Central memory CD8-positive, alpha-beta T cell (primary cell): ENCODE measurements around the gene RHBDL1.
"Not testable (repeated sequence)": the region's sequence is repeated elsewhere in the genome, so short reads cannot be mapped to it uniquely, and the experiment has no call there.

Source experiments
- ATAC-seq: fragments of 150-1000 bp; cut with Tn5 transposase; replicated peaks from 2 replicates; pipeline ENCODE4 v1.10.0; 2022; ENCODE audit warnings: mild to moderate bottlenecking, moderate FRiP score, moderate number of reproducible peaks; ENCODE audit not compliant: poor library complexity, severe bottlenecking; ENCODE audit errors: extremely low read depth
- DNase-seq, 2 donors: peaks; one replicate each; pipeline ENCODE4 v3.0.0; 2021; ENCODE audit warnings: low spot score in 2 of 2
- H3K27ac Mint-ChIP-seq: one replicate; pipeline ENCODE4 v1.8.0; 2022; ENCODE audit warnings: low read depth, mild to moderate bottlenecking, moderate library complexity, mixed read lengths
- H3K27me3 Mint-ChIP-seq: one replicate; pipeline ENCODE4 v1.8.0; 2022; ENCODE audit warnings: mixed read lengths
- H3K36me3 Mint-ChIP-seq: one replicate; pipeline ENCODE4 v1.8.0; 2022; ENCODE audit warnings: mild to moderate bottlenecking, moderate library complexity, mixed read lengths; ENCODE audit not compliant: insufficient read depth
- H3K4me1 Mint-ChIP-seq: one replicate; pipeline ENCODE4 v1.8.0; 2022; ENCODE audit warnings: mixed read lengths
- H3K4me3 Mint-ChIP-seq: one replicate; pipeline ENCODE4 v1.8.0; 2022; ENCODE audit warnings: mild to moderate bottlenecking, moderate library complexity, mixed read lengths
- H3K9me3 Mint-ChIP-seq: one replicate; pipeline ENCODE4 v1.8.0; 2022; ENCODE audit warnings: mixed read lengths

The RHBDL1 gene

DNA sequence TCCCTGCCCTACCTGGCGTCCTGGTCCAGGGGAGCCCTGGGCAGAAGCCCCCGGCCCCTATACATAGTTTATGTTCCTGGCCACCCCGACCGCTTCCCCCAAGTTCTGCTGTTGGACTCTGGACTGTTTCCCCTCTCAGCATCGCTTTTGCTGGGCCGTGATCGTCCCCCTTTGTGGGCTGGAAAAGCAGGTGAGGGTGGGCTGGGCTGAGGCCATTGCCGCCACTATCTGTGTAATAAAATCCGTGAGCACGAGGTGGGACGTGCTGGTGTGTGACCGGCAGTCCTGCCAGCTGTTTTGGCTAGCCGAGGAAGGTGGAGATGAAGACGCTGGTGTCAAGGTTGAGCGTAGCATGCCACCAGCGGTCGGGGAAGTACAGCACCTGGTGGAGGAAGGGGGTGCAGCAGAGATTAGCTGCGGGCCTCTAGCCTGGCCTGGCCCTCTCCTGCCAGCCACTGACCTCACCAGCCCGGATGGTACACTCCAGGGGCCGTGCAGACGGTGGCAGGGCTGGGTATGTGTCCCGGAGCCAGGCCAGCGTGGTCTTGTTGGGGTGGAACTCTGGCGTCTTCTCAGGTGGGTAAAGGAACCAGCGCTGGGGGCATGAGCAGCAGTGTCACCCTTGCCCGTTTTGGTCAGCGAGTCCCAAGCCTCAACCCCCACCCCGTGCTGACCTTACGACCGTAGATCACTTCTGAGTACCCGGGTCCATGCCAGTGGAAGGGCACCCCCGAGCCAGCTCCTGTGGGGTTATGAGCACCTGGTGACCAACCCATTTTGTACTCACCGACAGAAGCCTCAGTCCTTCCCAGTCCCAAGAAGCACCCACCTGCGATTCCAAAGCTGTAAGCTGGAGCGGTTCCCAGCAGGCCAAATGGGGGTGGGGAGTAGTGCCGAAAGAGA, 7.3 kb downstream of the RHBDL1 start:
- no peak for ATAC-seq
- no peak for DNase-seq
- Mint-ChIP-seq H3K9me3 (no peaks in the 10 kb centered on the region), H3K4me1 (peaks cover 32% of the 10 kb centered on the region), H3K4me3 (peak overlapping the region; percentile 73), H3K36me3 (peaks cover 28% of the 10 kb centered on the region), H3K27ac (no peak overlapping the region), H3K27me3 (no peaks in the 10 kb centered on the region)

DNA sequence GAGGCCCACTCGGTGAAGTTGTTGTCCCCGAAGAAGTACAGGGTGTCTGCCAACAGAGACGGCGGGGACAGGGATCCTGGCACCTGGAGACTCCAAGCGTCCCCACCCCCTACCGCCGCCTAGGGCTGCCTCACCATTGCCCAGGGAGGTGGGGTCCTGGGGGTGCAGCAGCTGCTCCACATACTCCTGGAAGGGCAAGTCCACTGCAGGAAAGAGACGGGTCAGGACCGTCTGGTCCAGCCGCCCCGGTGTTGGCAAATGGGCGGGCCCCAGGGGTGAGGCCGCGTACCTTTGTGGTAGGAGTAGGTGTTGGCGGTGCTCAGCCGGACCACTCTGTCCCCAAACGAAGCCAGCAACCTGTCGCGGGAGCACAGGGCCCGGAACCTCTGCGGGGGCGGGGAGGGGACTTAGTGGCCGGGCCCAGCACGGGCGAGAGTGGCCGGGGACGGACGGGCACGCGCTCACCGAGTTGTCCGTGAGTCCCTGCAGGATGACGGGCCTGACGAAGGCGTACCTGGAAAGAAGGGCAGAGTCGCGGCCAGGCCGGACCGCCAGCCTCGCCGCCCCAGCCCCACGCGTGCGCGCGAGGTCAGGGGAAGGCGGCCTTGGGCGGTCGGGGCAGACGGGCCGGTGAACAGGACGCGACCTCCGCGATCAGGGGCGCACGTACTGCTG, 8.1 kb downstream of the RHBDL1 start:
- no peak for ATAC-seq
- DNase-seq, result no peak
- H3K27me3 Mint-ChIP-seq, result no peaks in the 10 kb centered on the region
- H3K4me3 Mint-ChIP-seq, result peak overlapping the region; percentile 73
- no peaks in the 10 kb centered on the region for H3K9me3 Mint-ChIP-seq
- peaks cover 25% of the 10 kb centered on the region for H3K36me3 Mint-ChIP-seq
- H3K27ac Mint-ChIP-seq, result no peak overlapping the region
- H3K4me1 Mint-ChIP-seq, result peaks cover 32% of the 10 kb centered on the region

DNA sequence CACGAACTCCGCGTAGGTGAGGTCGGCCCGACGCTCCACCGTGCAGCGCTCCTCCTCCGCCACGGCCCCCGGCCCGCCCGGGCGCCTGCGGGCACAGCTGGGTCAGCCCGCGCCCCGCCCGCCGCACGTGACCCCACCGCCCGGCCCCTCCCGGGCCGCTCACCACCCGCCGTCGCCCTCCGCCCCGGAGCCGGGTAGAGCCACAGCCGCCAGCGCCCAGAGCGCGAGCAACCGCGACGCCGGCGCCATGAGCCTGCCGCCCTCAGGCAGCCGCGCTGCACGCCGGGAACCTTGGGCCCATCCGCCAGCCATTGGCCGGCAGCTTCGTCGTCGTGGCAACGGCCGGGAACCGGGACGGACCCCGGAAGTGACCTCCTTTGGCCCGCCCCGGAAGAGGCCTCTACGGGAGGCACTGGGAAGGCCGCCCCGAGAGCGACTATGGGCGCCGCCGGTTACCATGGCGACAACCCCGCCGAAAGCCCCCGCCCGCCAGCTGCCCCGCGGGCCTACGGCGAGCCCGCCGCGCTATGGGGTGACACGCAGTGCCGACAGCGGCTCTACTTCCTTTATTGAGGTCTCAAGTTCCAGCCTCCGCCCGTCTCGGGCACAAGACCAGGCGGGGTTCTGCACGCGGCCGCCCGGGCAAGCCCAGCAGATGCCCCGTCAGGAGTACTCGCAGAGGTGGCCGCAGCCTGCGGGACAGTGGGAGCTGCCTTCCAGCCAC, 8.8 kb downstream of the RHBDL1 start, which contains the start of gene JMJD8:
Gene JMJD8 (minus strand): TSS at position 264 of the 724 bp plus-strand sequence. CDS start 15 bp downstream, at position 249.
- H3K27ac Mint-ChIP-seq, result peak within 1 kb of the TSS; percentile 67
- peaks cover 27% of the 10 kb centered on the region for H3K4me1 Mint-ChIP-seq
- H3K27me3 Mint-ChIP-seq, result no peaks in the 10 kb centered on the region
- H3K9me3 Mint-ChIP-seq, result no peaks in the 10 kb centered on the region
- H3K4me3 Mint-ChIP-seq, result peak within 1 kb of the TSS; percentile 73
- peaks cover 22% of the 10 kb centered on the region for H3K36me3 Mint-ChIP-seq
- ATAC-seq (peak; percentile 70), DNase-seq (peak; percentile 89 to 90)

DNA sequence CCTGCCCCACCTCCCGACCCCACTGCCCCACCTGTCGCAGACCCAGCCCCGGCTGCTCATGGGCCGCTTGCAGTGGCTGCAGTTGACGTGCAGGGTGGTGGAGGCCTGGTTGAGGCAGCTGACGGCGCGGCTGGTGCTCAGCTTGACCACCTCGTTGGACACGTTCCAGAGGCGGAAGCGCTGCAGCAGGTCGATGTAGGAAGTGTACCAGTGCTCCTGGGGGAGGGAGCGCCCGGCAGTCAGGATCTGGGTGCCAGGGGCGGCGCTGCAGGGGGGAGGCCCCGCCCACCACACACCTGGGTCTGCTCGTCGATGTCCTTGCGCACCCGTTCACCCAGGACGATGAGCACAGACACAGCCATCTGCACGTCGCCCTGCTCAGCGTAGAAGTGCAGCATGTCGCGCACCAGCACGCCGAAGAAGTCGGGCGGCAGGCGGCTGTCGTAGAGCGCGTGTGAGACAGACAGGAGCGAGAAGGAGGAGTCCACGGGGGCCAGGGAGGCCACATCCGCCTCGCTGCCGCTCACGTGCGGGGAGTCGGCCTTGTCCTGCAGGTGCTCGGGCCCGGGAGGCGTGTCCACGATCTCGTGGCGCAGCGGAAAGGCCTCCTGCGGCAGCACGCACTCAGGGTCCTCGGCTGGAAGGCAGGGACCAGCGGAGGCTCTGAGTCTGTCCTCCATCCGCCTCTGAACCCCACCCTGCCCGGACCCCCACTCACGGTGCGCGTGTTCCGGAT, 9.7 kb downstream of the RHBDL1 start:
- DNase-seq (no peak), ATAC-seq (no peak)
- Mint-ChIP-seq H3K27ac (peak overlapping the region; percentile 67), H3K9me3 (no peaks in the 10 kb centered on the region), H3K36me3 (peaks cover 24% of the 10 kb centered on the region), H3K4me1 (peaks cover 23% of the 10 kb centered on the region), H3K27me3 (no peaks in the 10 kb centered on the region), H3K4me3 (peak overlapping the region; percentile 43)

DNA sequence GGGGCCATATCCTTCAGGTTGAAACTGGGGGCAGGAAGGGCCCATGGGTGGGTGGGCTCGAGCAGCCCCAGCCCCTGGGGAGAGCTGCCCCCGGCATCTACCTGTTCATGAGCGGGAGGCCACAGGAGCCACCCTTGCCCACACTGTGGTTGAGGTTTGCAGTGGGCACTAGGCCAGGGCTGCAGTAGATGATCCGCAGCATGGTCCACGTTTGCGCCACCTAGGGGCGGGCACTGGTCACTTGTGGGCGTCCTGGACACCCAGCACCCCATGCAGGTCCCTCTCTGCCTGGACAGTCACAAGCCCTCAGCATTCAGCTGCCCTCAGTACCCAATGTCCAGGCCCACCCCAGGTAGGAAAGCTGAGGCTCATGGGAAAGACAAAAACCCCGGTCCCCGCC, 10.5 kb downstream of the RHBDL1 start:
- H3K36me3 Mint-ChIP-seq, result peaks cover 25% of the 10 kb centered on the region
- H3K4me3 Mint-ChIP-seq, result peak overlapping the region; percentile 43
- H3K9me3 Mint-ChIP-seq, result peaks cover 2% of the 10 kb centered on the region
- H3K27ac Mint-ChIP-seq, result no peak overlapping the region
- H3K27me3 Mint-ChIP-seq, result no peaks in the 10 kb centered on the region
- DNase-seq (no peak), ATAC-seq (no peak)
- H3K4me1 Mint-ChIP-seq, result peaks cover 23% of the 10 kb centered on the region

DNA sequence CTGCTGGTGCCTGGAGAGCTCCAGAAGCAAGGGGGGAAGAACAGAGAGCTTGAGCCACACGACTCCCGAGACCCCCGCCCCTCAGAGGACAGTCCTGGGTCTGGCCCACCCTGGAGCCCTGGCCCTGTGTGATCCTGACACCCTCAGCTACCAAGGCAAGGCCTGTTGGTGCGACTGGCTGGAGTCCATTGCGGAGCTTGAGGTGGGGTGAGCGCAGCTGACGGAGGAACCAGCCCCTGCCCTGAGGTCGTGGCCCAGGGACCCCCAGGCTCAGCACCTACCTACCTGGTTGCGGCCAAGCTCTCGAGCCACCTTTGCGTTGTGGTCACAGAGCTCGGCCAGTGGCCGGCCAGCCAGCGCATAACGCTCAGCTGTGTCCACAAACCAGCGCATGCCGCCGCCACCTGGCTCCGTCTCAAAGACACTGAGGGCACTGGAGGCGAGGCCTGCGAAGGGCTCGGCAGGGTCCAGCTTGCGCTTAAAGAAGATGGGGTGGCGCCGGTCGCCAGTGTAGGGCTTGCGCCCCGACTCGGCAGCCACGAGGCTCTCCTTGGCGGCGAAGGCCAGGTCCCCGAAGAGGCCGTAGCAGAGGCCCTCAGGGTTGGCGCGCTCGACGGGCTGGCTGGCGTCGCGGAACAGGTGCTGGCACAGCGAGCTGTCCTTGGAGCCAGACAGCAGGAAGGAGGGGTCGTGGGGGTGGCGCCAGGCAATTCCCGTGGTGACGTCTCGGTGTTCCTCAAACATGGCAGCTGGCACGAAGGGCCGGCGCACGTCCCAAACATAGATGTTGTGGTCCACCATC, 11.2 kb downstream of the RHBDL1 start:
- Mint-ChIP-seq H3K9me3 (peaks cover 5% of the 10 kb centered on the region), H3K36me3 (peaks cover 24% of the 10 kb centered on the region), H3K27me3 (no peaks in the 10 kb centered on the region), H3K4me3 (no peak overlapping the region), H3K27ac (no peak overlapping the region), H3K4me1 (peaks cover 20% of the 10 kb centered on the region)
- DNase-seq (no peak), ATAC-seq (no peak)

DNA sequence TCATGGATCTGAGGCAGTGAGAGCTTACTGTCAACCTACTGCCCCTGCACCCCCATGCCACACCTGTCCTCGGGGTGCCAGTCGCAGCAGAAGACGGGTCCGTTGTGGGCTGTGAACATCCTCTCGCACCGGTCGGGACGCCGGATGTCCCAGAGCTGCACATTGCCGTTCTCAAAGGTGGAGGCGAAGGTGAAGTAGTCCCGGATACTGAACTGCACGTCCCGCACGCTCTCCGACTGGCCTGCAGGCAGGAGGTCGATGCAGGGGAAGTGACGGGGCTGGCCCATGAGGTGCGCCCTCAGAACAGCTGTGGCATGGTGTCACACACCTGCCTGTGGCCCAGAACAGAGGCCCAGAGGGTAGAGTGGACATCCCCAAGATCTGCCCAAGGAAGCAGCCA, 12.0 kb downstream of the RHBDL1 start:
- no peak overlapping the region for H3K27ac Mint-ChIP-seq
- peaks cover under 1% of the 10 kb centered on the region for H3K27me3 Mint-ChIP-seq
- DNase-seq (no peak), ATAC-seq (no peak)
- H3K4me1 Mint-ChIP-seq, result peaks cover 14% of the 10 kb centered on the region
- H3K36me3 Mint-ChIP-seq, result peaks cover 15% of the 10 kb centered on the region
- no peak overlapping the region for H3K4me3 Mint-ChIP-seq
- peaks cover 5% of the 10 kb centered on the region for H3K9me3 Mint-ChIP-seq

DNA sequence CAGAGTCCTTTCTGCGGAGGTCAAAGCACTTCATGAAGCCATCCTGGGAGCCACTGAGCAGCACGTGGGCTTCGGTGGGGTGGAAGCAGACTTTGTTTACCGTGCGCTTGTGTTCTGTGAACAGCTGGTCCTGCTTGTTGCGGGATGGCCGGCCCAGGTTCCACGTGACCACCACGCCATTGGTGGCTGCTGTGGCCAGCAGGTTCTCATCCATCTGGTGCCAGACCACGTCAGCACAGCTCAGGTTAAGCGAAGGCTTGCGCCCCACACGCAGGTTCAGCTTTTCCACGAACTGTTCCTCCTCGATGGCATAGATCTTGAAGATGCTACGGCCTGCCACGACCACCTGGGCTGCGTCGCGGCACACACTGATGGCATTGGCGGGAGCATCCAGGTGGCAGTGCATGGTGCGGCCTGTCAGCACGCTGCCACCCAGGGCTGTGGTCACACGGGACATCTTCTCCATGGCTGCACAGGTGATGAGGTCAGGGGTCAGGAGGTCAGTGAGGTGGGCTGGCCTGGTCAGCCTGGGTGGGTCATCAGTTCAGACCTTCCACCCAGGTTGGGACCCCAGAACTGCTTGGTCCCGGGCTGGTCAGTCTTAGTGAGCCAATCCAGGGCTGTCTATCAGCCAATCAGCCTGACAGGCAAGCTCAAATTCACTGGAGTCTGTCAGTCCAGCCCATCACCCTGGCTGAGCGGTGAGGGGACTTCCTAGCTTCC, 13.9 kb downstream of the RHBDL1 start:
- Mint-ChIP-seq H3K27ac (peak overlapping the region; percentile 93), H3K4me3 (peak overlapping the region; percentile 87), H3K36me3 (peaks cover 11% of the 10 kb centered on the region), H3K27me3 (peaks cover 10% of the 10 kb centered on the region), H3K4me1 (peaks cover 15% of the 10 kb centered on the region), H3K9me3 (peaks cover 5% of the 10 kb centered on the region)
- ATAC-seq (no peak), DNase-seq (no peak)

DNA sequence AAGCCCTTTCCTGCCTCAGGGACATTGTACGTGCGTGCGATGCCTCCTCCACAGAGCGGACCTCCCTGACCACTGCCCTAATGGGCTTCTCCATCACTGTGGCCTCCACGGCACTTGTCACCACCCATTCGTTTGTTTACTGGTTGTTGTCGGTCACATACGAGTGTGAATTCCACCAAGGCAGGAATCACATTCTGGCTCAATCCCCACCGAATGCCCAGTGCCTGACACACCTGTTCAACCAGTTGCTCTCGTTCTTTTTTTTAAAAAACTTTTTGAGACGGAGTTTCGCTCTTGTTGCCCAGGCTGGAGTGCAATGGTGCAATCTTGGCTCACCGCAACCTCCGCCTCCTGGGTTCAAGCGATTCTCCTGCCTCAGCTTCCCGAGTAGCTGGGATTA, 15.8 kb downstream of the RHBDL1 start:
- Mint-ChIP-seq H3K4me1 (peaks cover 19% of the 10 kb centered on the region), H3K4me3 (peak overlapping the region; percentile 87), H3K36me3 (peaks cover 12% of the 10 kb centered on the region), H3K27ac (peak overlapping the region; percentile 93), H3K27me3 (peaks cover 10% of the 10 kb centered on the region)
- DNase-seq, ATAC-seq, H3K9me3 Mint-ChIP-seq: not testable (repeated sequence)

DNA sequence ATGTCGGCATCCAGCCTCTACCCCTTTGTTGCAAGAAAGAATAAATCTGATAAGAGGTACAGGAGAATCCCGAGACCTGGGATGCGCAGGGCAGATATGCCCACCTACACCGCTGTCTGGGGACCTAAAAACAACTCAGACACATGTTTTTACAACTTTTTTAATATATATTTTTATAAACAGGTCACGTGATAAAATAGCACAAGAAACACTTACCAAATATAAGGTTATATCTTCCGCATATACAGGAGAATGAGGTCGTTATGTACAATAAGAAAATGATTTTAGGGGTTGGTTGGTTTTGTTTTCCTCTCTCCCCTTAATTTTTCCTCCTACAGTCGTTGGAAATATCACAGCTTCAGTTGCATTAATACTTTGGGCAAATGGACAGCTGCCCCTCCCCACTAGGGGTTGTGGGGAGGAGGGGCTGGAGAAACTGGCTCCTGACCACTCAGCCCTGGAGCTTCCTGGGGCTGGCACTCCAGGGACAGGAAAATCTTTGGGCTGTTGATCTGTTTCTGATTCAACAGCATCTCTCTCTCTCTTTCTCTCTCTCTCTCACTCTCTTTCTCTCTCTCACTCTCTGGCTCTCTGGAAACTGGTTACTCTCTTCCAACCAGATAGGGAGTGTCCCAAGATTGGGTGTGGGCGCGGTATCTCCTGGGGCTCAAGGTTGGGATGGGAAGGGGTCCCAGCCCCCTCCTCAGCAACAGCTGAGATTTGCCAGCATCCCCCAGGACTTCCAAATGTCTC, 17.1 kb downstream of the RHBDL1 start:
- peaks cover 5% of the 10 kb centered on the region for H3K9me3 Mint-ChIP-seq
- no peak overlapping the region for H3K27ac Mint-ChIP-seq
- peak overlapping the region; percentile 22 for H3K4me3 Mint-ChIP-seq
- H3K36me3 Mint-ChIP-seq, result peaks cover 12% of the 10 kb centered on the region
- H3K27me3 Mint-ChIP-seq, result peaks cover 10% of the 10 kb centered on the region
- DNase-seq, result no peak
- H3K4me1 Mint-ChIP-seq, result peaks cover 20% of the 10 kb centered on the region
- no peak for ATAC-seq
